ENCODE results near the gene BIRC5.
"Not testable (repeated sequence)": the region's sequence is repeated elsewhere in the genome, so short reads cannot be mapped to it uniquely, and the experiment has no call there.

Gene BIRC5

GRCh38 chr17:78225088-78225865 is 11.2 kb downstream of the BIRC5 start:
- DNase-seq (ENCODE audit: low spot score): no peak

GRCh38 chr17:78226055-78226758 is 12.2 kb downstream of the BIRC5 start:
- no peak for DNase-seq (ENCODE audit: low spot score)

- DNase-seq (ENCODE audit: low spot score): no peak
These were observed 12.9 kb downstream of the BIRC5 start for GRCh38 chr17:78226759-78227454.

- DNase-seq (ENCODE audit: low spot score): no peak
These were observed 13.4 kb downstream of the BIRC5 start for GRCh38 chr17:78227455-78227916.

GRCh38 chr17:78228176-78228575 is 14.1 kb downstream of the BIRC5 start:
- DNase-seq (ENCODE audit: low spot score): no peak

- DNase-seq (ENCODE audit: low spot score): no peak
These were observed 16.4 kb downstream of the BIRC5 start for GRCh38 chr17:78230252-78230962.

- no peak for DNase-seq (ENCODE audit: low spot score)
These were observed 17.2 kb downstream of the BIRC5 start, which contains the start of gene TMEM235 for GRCh38 chr17:78230996-78231935. TSS of gene TMEM235 (plus strand) at chr17:78231631. CDS start at chr17:78232024, 393 bp downstream.

- DNase-seq (ENCODE audit: low spot score): peak; percentile 47
These were observed 18.2 kb downstream of the BIRC5 start for GRCh38 chr17:78231991-78232858.

GRCh38 chr17:78232859-78233173 is 18.8 kb downstream of the BIRC5 start:
- no peak for DNase-seq (ENCODE audit: low spot score)

- DNase-seq (ENCODE audit: low spot score): no peak
These were observed 19.6 kb downstream of the BIRC5 start for GRCh38 chr17:78233678-78234077.

- no peak for DNase-seq (ENCODE audit: low spot score)
These were observed 20.3 kb downstream of the BIRC5 start for GRCh38 chr17:78234261-78234865.

- not testable (repeated sequence) for DNase-seq (ENCODE audit: low spot score)
These were observed 21.0 kb downstream of the BIRC5 start for GRCh38 chr17:78235022-78235421.

GRCh38 chr17:78235885-78236284 is 21.8 kb downstream of the BIRC5 start:
- no peak for DNase-seq (ENCODE audit: low spot score)

GRCh38 chr17:78236362-78237127 is 22.5 kb downstream of the BIRC5 start:
- DNase-seq (ENCODE audit: low spot score): no peak

- no peak for DNase-seq (ENCODE audit: low spot score)
These were observed 23.5 kb downstream of the BIRC5 start for GRCh38 chr17:78237401-78238012.

GRCh38 chr17:78238823-78239488 is 24.9 kb downstream of the BIRC5 start:
- no peak for DNase-seq (ENCODE audit: low spot score)

GRCh38 chr17:78239489-78239931 is 25.5 kb downstream of the BIRC5 start:
- DNase-seq (ENCODE audit: low spot score): peak; percentile 72
